ENCODE results near the gene INMT.

The INMT gene

DNA sequence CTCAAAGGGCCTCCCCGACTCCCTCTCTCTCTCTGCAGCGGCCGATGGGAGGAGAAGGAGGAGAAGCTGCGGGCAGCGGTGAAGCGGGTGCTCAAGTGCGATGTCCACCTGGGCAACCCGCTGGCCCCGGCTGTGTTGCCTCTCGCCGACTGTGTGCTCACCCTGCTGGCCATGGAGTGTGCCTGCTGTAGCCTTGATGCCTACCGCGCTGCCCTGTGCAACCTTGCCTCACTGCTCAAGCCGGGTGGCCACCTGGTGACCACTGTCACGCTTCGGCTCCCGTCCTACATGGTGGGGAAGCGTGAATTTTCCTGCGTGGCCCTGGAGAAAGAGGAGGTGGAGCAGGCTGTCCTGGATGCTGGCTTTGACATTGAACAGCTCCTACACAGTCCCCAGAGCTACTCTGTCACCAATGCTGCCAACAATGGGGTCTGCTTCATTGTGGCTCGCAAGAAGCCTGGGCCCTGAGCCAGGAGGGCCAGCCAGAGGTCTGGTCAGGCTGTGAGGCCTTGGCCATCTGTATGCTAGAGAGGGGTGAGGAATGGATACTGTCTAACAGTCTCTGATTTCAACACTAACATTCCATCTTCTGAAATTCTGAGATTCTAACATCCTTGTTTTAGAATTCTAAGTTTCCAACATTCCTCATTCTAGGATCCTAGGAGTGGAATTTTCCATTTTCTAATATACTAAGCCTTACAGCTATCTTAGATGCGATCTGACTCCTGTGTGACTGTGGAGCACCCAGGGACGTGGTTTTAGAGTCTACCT, 3.6 kb downstream of the INMT start:
- no peak for DNase-seq

DNA sequence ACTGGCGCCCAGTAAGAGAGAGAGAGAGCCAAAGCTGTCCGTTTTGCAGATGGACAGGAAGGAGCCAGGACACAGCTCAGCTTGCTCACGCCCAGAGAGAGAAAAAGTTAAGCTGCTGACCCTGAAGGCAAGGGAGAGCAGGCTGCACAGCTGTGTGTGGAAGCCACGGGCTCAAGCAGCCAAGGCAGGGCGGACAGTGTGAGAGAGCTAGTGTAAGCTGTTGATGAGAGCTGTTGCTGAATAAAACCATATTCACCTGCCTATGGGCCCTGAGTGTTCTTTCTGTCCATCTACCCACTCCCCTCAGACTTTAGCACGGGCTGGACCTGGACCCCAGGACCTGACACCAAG, 5.4 kb downstream of the INMT start:
- DNase-seq = no peak

DNA sequence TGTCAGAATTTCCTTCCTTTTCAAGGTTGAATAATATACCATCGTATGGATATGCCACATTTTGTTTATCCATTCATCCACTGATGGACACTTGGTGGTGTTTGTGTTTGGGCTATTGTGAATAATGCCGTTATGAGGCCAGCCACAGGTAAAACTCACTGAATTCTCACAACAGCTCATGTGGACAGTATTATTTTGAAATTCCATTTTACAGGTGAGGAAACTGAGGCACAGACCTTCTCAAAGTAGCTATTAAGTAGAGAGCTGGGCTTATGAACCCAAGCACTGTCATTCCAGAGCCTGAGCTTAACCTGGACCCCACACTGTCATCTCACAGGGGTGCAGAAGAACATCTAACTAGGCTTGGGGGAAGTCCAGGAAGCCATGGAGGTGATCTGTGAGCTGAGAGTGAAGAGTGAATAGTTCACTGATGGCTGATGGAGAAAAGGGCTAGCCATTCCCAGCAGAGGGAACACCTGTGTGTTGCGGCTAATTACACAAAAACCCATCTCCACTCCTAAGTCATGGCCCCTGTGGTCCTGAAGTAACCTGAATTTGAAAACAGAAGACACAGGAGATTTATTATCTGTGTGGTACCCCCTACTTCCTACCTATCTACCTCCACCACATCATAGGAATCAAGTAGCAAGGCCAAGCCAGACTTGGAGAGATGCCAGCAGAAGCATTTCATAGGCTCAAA, 8.7 kb downstream of the INMT start:
- no peak for DNase-seq

DNA sequence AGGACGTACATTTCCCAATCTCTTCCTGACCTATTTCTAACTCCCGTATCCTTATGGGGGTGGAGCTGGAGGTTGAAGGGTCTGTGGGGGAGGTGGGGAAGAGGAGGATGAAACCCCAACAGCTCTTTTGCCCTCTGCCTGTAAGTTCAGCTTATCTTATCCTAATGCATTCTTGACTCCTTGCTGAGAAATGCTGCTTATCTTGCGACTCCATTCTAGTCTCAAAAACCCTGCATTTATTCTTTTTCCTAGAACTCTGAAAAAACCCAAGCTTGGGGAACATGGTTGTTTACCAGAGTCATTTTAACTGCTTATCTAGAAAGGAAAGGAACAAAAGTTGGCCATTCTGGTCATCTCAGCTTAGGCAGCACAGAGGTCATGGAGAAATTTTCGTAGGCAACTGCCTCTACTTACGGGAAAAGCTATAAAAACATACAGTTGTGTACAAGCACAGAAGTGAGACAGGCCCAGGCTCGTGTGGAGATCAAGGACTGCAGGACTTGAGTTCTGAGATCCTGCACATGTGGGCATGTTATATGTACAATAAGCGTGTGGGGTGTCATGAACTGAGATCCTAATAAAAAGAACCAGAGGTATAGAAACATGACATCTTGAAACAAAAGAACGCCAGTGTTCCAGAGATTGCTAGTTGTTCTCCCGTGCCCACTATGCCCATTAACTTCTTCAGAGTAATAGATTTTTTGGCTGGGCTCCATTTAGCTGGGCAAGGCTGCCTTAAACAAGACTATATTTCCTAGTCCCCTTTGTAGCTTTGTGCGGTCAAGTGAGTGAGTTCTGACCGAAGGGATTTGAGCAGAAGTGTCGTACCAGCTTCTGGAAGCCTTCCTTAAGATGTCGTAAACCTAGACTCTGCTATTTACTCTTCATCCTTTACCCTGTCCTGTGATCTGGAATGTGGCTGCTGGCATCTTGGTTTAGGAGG, 9.6 kb downstream of the INMT start:
- no peak for DNase-seq

DNA sequence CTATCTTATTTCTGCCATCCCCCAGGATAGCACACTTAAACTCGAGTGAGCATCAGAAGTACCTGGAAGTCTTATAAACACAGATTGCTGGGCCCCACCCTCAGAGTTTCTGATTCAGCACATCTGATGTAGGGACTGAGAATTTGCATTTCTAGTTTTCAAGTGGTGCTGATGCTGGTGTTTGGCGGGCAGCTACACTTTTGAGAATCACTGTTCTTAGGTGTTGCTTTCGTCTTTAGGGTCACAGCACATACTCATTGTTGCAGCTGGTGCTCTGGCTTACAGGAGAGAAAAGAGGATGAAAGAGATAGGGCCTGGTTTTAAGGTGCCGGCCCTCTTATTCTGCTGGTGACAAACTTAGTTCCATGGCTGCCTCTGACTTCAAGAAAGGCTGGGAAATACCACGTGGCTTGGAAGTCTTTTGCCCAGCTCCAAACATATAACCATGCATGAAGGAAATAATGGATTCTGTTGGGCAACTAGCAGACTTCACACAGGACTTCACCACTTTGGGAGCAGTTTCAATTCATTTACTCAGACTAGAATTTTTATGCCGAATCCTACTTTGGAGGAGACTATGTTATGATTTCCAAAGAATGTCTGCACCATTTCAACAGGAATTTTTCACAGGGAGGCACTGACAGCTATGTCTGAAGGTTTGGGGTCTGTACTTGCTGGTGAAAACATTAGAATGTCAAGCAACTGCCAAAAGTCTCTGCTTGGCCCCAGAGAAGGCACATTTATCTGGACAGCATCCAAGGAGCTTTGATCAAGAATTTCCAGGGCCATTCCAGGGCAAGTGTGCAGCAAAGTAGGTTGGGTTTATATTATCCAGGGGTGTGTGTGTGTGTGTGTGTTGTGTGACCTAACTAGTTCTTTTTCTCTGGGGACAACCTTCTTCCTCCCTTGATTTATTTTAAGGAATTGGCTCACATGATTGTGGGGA, 12.4 kb downstream of the INMT start:
- DNase-seq = no peak

DNA sequence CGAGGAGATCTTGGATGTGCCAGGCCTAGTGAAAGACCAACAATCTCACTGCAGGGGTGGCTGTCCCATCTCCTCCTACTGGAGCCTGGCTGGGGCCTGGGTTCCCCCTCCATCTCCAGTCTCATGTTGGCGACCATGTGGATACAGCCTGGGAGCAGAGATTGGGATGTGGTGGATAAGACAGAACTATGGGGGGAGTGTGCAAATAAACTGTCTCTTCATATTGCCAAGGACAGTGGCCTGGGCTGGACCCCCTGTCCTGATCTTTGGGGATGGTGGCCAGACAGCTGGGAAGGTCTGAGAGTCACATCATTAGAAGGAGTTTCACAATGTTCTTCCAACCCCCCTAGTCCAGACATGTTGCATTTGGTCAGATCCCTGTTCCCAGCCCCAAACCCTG, 13.5 kb downstream of the INMT start:
- no peak for DNase-seq

DNA sequence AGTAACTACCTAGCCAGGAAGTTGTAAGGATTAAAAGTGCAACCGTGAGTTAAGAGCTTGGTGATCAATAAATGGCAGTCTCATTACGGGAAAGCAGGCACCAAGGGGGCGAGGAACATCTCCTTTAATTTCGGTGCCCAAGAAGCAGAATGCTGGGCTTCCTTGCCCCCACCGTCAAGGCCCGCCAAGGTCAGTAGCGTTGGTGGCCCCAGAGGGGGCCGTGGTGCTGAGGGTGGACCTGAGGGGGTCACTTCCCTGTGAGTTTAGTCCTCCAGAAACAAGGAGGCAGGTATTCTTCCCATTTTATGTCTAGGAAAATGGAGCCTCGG, 18.9 kb downstream of the INMT start:
- no peak for DNase-seq

DNA sequence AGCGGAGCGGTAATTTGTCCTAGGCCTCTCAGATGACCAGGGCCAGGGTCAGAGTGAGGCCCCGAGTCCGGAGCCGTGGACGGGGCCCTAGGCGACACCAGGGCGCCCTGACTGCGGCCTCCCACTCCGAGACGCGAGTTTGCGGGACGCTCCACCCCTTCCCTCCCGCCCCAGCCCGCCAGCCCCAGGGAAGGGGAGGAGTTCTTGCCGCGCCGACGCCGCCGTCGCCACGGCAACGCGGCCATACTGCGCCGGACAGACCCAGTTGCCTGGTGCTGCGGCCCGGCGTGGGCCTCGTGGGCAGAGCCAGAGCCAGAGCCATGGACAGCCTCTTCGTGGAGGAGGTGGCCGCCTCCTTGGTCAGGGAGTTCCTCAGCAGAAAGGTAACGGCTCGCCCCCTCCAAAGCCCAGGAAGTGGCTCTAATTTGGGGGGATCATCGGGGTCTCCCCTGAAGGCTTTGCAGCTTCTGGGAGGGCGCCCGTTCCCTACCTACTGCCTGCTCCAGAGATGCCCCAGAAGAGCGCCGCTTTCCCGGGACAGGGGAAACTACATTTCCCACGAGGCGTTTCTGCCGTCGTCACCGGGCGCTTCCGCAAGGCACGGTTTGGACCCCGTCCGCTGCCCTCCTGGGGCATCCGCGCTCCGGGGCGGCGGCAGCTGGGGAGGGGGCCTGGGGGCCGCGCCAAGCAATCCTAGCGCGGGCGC, 19.4 kb downstream of the INMT start, which contains the start of gene MINDY4:
Gene MINDY4, plus strand, starts transcription at position 244 of the 706 bp plus-strand sequence. Its CDS starts 77 bp downstream, at position 321.
- DNase-seq = peak; percentile 69

DNA sequence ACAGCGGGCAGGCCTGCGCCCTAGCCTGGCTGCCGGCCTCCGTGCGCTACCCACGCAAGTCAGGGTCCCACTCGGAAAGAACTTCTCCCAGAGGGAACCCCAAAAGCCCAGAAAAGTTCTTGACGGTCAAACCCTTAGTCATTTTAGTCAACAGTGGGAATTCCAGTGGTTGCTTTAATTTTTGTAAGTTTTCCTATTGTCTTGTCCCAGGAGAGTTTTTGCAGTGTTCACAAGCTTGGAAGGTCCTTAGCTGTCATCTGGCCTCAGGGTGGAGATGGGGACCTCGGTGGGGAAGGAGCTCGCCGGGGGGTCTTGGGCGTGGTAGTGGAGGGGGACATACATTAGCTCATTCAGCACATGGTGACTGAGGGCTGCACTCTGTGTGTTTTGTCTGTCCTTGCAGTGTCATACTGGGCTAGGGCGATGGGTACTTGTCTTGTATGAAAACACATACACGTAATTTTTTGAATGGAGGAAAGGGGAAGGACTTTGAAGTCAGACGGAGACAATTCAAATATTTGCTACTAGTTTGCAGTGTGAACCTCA, 20.0 kb downstream of the INMT start:
- DNase-seq = no peak

DNA sequence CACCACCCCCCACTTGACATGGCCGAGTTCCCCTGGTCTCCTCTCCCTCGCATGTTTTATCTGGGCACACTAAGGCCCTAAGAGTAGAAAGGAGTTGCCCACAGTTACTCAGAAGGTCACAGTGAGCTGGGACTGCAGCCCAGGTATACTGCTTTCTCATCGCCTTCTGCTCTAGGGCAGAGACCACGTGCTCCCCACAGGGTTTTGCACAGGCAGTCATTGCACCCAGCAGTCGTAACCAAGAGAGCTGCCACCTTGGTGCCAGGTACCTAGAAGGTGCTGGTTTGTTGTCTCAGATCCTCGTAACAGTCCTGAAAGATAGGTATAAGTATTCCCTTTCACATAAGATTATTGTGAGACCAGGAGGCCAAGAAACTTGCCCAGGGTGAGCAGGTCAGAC, 21.0 kb downstream of the INMT start:
- no peak for DNase-seq

DNA sequence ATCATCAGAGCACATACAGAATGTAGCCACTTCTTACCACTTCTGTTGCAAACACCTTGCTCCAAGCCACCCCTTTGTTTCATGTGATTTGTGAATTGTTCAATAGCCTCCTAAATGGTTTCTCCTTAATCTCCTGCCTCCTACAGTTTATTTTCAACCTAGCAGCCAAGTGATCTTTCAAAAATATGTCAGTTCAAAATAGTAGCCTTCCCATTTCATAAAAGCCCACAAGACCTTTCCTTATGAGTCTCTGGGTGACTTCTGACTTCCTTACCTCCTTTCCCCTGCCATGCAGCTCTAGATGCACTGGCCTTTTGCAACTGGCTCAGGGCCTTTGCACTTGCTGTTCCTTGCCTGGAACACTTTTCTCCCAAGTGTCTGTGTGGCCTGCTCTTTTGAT, 24.1 kb downstream of the INMT start:
- DNase-seq = no peak

DNA sequence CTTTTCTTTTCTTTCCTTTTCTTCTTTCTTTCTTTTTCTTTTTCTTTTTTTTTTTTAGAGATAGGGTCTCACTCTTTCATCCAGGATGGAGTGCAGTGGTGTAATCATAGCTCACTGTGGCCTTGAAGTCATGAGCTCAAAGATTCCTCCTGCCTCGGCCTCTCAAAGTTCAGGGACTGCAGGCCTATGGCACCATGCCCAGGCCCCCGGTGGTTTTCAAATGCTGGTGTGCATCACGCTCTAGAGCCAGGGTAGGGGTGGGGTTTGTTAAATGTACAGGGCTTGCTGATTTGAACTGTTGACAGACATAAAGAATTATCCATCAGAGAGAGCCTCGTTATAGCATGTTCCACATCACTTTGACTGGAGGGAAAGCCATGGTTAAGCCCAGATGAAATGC, 25.0 kb downstream of the INMT start:
- DNase-seq = no peak

DNA sequence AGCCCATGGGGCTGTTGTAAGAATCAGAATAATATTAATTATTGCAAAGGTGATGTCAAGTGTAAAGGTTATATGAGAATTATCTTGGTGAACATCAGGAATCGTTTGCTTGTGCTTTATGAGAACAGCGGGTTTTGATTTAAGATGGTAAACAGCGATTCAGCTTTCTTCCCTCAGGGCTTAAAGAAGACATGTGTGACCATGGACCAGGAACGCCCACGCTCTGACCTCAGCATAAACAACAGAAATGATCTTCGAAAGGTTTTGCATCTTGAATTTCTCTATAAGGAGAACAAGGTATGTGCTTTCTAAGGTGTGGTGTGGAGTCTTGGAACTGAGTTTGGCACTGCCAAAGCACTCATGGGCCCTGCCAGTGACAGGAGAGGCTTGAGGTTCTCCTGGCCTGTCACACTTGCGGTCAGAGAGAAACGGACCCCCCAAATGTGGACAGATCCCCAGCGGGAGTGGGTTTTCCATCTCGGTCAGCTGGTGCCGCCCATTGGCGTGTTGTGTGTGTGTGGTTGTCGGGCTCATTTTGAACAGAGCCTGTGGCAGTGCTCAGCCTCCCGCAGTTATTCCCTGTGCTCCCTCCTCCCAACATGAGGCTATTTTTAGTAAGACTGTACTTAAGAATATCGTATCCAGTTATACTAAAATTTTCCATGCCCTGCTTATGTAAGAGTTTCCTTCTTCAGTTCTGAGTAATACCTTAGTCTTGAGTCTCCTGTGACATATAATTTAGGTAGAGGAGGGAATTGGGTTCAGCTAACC, 26.5 kb downstream of the INMT start:
- DNase-seq = no peak

DNA sequence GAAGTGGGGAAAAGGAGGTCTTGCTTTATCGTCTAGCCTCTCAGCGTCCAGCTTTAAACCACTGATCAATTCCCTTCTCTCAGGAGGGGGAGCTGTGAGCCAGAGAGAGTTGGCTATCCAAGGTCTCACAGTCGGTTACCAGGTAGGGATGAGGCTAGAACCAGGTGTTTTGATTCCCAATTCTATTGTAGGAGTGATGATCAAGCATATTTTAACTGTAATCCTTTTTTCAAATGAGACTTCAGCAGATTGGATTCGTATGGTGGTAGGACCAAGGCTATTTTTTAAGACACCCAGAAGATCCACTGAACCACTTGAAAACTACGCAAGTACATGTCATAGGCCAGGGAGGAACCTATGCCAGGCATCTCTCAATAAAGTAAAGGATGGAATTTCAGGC, 27.6 kb downstream of the INMT start:
- no peak for DNase-seq

DNA sequence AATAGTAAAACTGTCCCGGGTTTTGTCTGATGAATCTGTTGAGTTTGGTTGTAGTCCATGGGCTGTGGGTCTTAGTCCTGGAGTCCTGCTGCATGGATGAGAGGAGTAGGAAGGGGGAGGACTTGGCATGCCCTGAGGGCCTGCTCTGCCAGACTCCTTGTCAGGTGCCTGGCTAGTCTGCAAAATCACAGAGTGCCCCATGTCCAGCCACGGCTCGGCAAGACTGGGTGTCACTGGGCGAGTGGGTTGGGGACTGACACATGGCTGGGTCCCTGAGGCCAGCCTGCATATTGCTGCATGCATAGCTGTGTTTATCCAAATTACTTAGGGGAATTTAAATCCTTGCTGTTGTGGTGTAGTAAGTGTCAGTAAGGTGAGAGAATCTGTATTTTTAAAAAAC, 29.0 kb downstream of the INMT start:
- no peak for DNase-seq

DNA sequence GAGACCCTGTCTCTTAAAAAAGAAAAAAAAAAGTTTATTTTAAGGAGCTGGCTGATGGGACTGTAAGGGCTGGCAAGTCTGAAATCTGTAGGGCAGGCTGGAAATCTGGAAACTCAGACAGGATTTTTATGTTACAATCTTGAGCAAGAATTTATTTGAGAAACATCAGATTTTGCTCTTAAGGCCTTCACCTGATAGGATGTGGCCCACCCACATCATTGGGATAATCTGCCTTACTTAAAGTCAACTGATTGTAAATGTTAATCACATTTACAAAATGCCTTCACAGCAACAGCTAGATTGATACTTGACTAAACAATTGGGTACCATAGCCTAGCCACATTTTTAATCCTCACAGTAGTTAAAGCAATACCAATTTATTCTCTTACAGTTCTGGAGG, 30.8 kb downstream of the INMT start:
- no peak for DNase-seq

DNA sequence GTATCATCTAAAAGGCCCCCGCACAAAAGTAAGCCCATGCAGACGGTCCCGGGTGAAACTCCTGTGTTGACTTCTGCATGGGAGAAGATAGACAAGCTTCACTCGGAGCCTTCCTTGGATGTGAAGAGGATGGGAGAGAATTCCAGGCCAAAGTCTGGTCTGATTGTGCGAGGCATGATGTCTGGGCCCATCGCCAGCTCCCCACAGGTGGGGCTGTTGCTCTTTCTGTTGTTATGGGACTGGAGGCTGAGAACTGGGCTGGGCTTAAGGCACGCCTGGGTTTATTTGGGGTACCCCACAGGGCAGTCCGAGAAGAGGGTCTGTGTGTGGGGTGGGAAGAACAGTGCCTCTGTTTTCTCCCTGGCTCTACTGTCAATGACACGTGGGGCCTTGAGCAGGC, 33.9 kb downstream of the INMT start:
- DNase-seq = no peak

DNA sequence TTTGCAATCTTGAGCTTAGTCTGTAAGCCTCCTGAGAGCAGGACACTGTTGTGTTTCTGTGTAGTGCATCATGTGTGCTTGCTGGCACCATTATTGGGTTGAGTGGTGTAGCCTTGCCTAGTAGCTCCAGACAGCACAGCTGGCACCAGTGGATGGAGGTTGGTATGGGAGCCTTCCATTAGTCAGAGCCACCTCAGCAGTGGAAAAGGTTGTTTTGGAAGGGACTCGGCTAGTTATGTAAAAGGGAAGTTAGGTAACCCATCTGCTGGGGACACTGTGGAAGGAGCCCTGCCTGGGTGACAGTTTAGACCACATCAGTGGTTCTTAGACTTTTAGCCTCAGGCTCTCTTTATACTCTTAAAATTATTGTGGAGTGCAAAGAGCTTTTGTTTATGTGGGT, 35.6 kb downstream of the INMT start:
- DNase-seq = no peak

DNA sequence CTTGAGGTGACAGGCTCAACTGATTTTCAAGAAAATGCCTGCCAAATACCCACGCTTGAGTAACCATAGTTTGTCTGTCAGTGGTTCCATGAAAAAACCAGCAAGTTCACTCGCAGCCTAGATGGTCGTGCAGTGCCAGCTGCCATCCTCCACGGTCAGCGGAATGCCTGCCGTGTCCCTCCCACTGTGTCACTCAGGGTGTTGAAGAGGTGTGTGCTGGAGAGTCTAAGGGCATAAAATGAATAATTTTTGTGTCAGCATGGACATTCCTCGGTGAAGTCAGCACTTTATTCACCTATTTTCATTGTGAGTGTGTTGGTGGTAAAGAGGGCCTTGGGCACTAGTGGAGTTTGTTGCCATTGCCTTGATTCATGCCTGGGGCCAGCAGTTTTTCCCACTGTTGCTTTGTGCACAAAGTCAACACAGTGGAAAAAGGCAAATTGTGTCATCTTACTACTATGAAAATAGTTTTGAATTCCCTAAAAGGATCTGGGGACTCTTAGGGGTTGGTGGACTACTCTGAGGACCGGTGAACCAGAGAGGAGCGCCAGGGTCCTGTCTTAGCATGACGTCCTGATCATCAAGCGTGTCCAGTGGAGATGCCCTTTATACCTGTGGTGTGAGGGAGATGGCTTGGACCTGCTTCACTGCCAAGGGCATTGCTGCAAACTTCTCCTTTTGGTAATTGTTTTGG, 36.9 kb downstream of the INMT start:
- no peak for DNase-seq

DNA sequence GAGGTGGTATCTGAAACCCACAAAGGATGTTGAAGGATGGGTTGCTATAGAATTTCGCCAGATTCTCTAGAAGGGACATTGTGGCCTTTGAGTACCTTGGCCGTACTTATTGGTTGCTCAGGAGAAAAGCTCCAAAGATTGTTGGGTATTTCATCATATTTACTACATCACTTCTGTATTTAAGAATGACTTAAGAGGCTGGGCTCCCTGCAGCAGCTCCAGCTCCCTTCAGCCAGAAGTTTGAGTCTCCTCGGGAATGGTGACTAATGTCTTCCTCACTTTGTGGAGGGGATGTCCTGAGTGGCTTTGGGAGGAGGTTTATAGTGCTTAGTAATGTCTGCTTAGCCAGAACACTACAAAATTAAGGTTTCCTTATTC, 37.4 kb downstream of the INMT start:
- DNase-seq = no peak

Measured in activated T-cell treated with anti-CD3 and anti-CD28 coated beads, Interleukin-2, amount 50 U/mL, for 1 hour (primary cell).